Measurements from ENCODE around the gene SLAMF1.
A peak's percentile ranks its signal among the peaks of the same experiment; 100 is the strongest.

- peak; percentile 87 for TF ChIP-seq POLR2A (IDR thresholded peaks at IDR 0.05; ENCODE audit: low read depth, low read length)
- no peak for TF ChIP-seq PAX5 (IDR thresholded peaks at IDR 0.05; ENCODE audit: insufficient read depth, low read length, severe bottlenecking)
- peak; percentile 77 for TF ChIP-seq POLR2AphosphoS5 (IDR thresholded peaks at IDR 0.05; ENCODE audit: low read depth, low read length)
- TF ChIP-seq TAF1 (IDR thresholded peaks at IDR 0.05; ENCODE audit: low read depth, low read length), result peak; percentile 41; the same call in 1 of the 2 replicates
These were observed at the start of gene SLAMF1 for GRCh38 chr1:160646711-160647328.

Data from GM12891 (cell line).